Heart left ventricle (tissue), 16 donors: ENCODE results near the gene TCF7L2. TPM values are rescaled to one million over a fixed set of nuclear protein-coding genes. Genes with fewer than 3 reads are reported as not detected.

Experiments used
- ATAC-seq, 4 donors: fragments of 200-7000 bp; cut with Tn5 transposase; one replicate each; pipeline ENCODE4 v1.9.1; 2020 to 2022; ENCODE audit warnings: moderate library complexity in 4 of 4, mild to moderate bottlenecking in 3 of 4, moderate number of reproducible peaks in 1 of 4
- DNase-seq, 5 donors: peaks; one replicate each; pipeline ENCODE4 v3.0.0-alpha.2; 2020
- H3K27ac ChIP-seq, 12 donors: fragments of 200-600 bp; sonication (generic) in 4 of 12; one replicate each; pipeline versions ENCODE4 v1.5.0 to v1.8.0; 2016 to 2022; ENCODE audit warnings: mild to moderate bottlenecking in 2 of 12
- H3K27me3 ChIP-seq, 9 donors: fragments of 200-600 bp; sonication (generic) in 2 of 9; one replicate each; pipeline versions ENCODE4 v1.5.1 to v1.8.0; 2016 to 2022; ENCODE audit warnings: mild to moderate bottlenecking in 3 of 9
- H3K36me3 ChIP-seq, 9 donors: fragments of 200-600 bp; sonication (generic) in 2 of 9; one replicate each; pipeline versions ENCODE4 v1.5.0 to v1.8.0; 2018 to 2022; ENCODE audit warnings: mild to moderate bottlenecking in 2 of 9
- H3K4me1 ChIP-seq, 12 donors: fragments of 200-600 bp; sonication (generic) in 4 of 12; one replicate each; pipeline versions ENCODE4 v1.5.0 to v1.8.0; 2016 to 2022; ENCODE audit warnings: mild to moderate bottlenecking in 3 of 12
- H3K4me3 ChIP-seq, 12 donors: fragments of 200-600 bp; sonication (generic) in 4 of 12; one replicate each; pipeline versions ENCODE4 v1.5.0 to v1.8.0; 2017 to 2022; ENCODE audit warnings: mild to moderate bottlenecking in 9 of 12, moderate library complexity in 4 of 12
- H3K9me3 ChIP-seq, 12 donors: fragments of 200-600 bp; sonication (generic) in 4 of 12; one replicate each; pipeline versions ENCODE4 v1.5.0 to v1.8.0; 2016 to 2022; ENCODE audit warnings: mild to moderate bottlenecking in 1 of 12
- CTCF ChIP-seq, 12 donors: fragments of 200-600 bp; sonication (generic) in 4 of 12; IDR thresholded peaks; one replicate each; pipeline versions ENCODE4 v1.5.0 to v1.8.0; 2018 to 2022; ENCODE audit warnings: antibody characterized with exemption in 12 of 12, mild to moderate bottlenecking in 5 of 12
- POLR2A ChIP-seq, 2 donors: fragments of 450-650 bp; IDR thresholded peaks; one replicate each; pipeline ENCODE4 v1.6.1; 2017; ENCODE audit warnings: antibody characterized with exemption in 2 of 2, mild to moderate bottlenecking in 2 of 2, moderate library complexity in 2 of 2
- WGBS, 4 donors: extraction: QIAGEN DNeasy Blood & Tissue Kit in 2 of 4; methylation state at CpG; one replicate each; pipeline versions ENCODE4 v1.1.5 to v1.1.7; 2013 to 2018; 5-methylcytosine and 5-hydroxymethylcytosine counted together
- intact Hi-C, 10 donors: fragments of 100-400 bp; cut with DNase I; formaldehyde crosslinking; loops; one replicate each; pipeline versions ENCODE4 v1.11.1 to v1.14.2; 2022
- polyA plus RNA-seq, 2 donors: library from polyadenylated mRNA; stranded (reverse); fragments of 200-250 nt; gene quantifications; one replicate each; pipeline ENCODE4 v1.2.3, GENCODE V29; 2013
- total RNA-seq, 9 donors: library from RNA; depleted of rRNA in 2 of 9; stranded (reverse); fragments of >200 nt in 2 of 9; fragmentation: NEBNext Ultra II Directional in 3 of 9; extraction: Animal tissue kit (Norgen Biotek cat#: 25700) in 3 of 9; gene quantifications; one replicate each; pipeline versions ENCODE4 v1.1.0 to v1.2.4, GENCODE V29; 2016 to 2023
- donor health status: ischemic (EF 13 %, LVEDD 7.1; RV severe dilation, severe dysfunction).
- donor health status: healthy with polysubstance abuse.
- donor health status: DM: no; HTN: yes; CAD: no.
- donor health status: DM: no; HTN: no; CAD: no.
- donor health status: ischemic (EF 25% LVEDD 6.9; RV normal size, moderate dysfunction).
- donor health status: ischemic (EF 25% LVEDD 5.7; RV mildly dilated, moderate dysfunction).
- donor health status: healthy.
- donor health status: DM: yes; HTN: yes; CAD: no.
- donor health status: ischemic (EF 35%, LVEDD 5.7; RV mildly dilated, moderate dysfunction).
- donor health status: nonischemic (EF 11% LVEDD 7.7; RV severe dilation, severe dysfunction).
- donor health status: DM: yes; HTN: yes; CAD: no.
- donor health status: PGD.
- donor health status: ischemic (EF 29% LVEDD 5.4; RV normal size, mild dysfunction).
- donor health status: nonischemic (EF 23%, LVEDD 6.1; RV moderate dilation, normal function).

Gene TCF7L2
- total and polyA plus RNA-seq, 11 donors = 4.3 to 17.5 (median 8.4) TPM

GRCh38 chr10:113005380-113005779 is 55.3 kb downstream of the TCF7L2 start:
- intact Hi-C loops = loop anchor here in 2 of 10 donors (1.0 to 10.0 kb wide), 2 partner anchors 21 to 51 kb away; partner anchors contain the start of gene TCF7L2 (in 1 of the 2)

GRCh38 chr10:113006656-113007342 is 56.8 kb downstream of the TCF7L2 start:
- Histone ChIP-seq H3K4me3 (no peak overlapping the region), H3K27ac (peak overlapping the region in 1 of 12 donors; percentile 2), H3K4me1 (peaks cover 0 to 64% (median 34%) of the 10 kb centered on the region in 12 donors), H3K27me3 (no peaks in the 10 kb centered on the region), H3K9me3 (no peaks in the 10 kb centered on the region), H3K36me3 (no peaks in the 10 kb centered on the region)
- ATAC-seq (peak in 1 of 4 donors; percentile 19), DNase-seq (no peak)
- no peak for TF ChIP-seq CTCF (IDR thresholded peaks at IDR 0.05)
- no peak for TF ChIP-seq POLR2A (IDR thresholded peaks at IDR 0.05)
- intact Hi-C loops = loop anchor here in 1 of 10 donors (10.0 kb wide), 1 partner anchor 52 kb away; the partner anchor contains the start of gene TCF7L2
- WGBS, 4 donors = 76 to 83% (median 82%) methylated on average over 9 of the region's 9 CpGs

More at GRCh38 chr10:113005380-113005779, 55.3 kb downstream of the TCF7L2 start:
- H3K36me3 ChIP-seq = no peaks in the 10 kb centered on the region
- peaks cover 0 to 79% (median 46%) of the 10 kb centered on the region in 12 donors for H3K4me1 ChIP-seq
- H3K27ac ChIP-seq = peak overlapping the region in 6 of 12 donors; percentile 2 to 48 (median 14)
- no peak for ATAC-seq
- no peaks in the 10 kb centered on the region for H3K9me3 ChIP-seq
- TF ChIP-seq POLR2A (IDR thresholded peaks at IDR 0.05) (no peak), CTCF (IDR thresholded peaks at IDR 0.05) (no peak)
- no peaks in the 10 kb centered on the region for H3K27me3 ChIP-seq
- no peak overlapping the region for H3K4me3 ChIP-seq
- DNase-seq = no peak
- 76 to 82% (median 79%) methylated on average over 6 of the region's 6 CpGs for WGBS, 4 donors

- intact Hi-C loops = loop anchor here in 1 of 10 donors (10.0 kb wide), 1 partner anchor 53 kb away; the partner anchor contains the start of gene TCF7L2
Observed at GRCh38 chr10:113007343-113007771, 57.3 kb downstream of the TCF7L2 start.

More at GRCh38 chr10:113007343-113007771, 57.3 kb downstream of the TCF7L2 start:
- DNase-seq (no peak), ATAC-seq (no peak)
- Histone ChIP-seq H3K4me1 (peaks cover 0 to 59% (median 33%) of the 10 kb centered on the region in 12 donors), H3K27me3 (no peaks in the 10 kb centered on the region), H3K36me3 (no peaks in the 10 kb centered on the region), H3K27ac (no peak overlapping the region), H3K9me3 (no peaks in the 10 kb centered on the region), H3K4me3 (no peak overlapping the region)
- TF ChIP-seq POLR2A (IDR thresholded peaks at IDR 0.05) = no peak
- TF ChIP-seq CTCF (IDR thresholded peaks at IDR 0.05) = no peak
- WGBS, 4 donors = 56 to 68% (median 65%) methylated on average over 4 of the region's 4 CpGs
